ENCODE data around the gene ARHGAP42.
A peak's percentile ranks its signal among the peaks of the same experiment; 100 is the strongest.

Gene ARHGAP42

GRCh38 chr11:100994966-100995365, 307.9 kb downstream of the ARHGAP42 start:
- no peaks in the 10 kb centered on the region for H3K36me3 ChIP-seq (ENCODE audit: insufficient read depth, low read length)
- no peak overlapping the region for H3K4me2 ChIP-seq (ENCODE audit: low read length)
- H3K79me2 ChIP-seq (ENCODE audit: insufficient read depth, low read length): no peaks in the 10 kb centered on the region
- H3F3A ChIP-seq (ENCODE audit: insufficient read depth, low read length): no peaks in the 10 kb centered on the region
- H3K9me3 ChIP-seq (ENCODE audit: low read length): no peaks in the 10 kb centered on the region
- no peak overlapping the region for H3K27ac ChIP-seq (ENCODE audit: low read depth, low read length, poor library complexity, severe bottlenecking)
- no peak overlapping the region for H3K4me3 ChIP-seq (ENCODE audit: low read depth, low read length, poor library complexity, severe bottlenecking)
- no peak overlapping the region for H2AFZ ChIP-seq (ENCODE audit: low read length)
- H3K27me3 ChIP-seq (ENCODE audit: insufficient read depth, low read length): no peaks in the 10 kb centered on the region
- no peaks in the 10 kb centered on the region for H3K4me1 ChIP-seq (ENCODE audit: insufficient read depth, low read length, severe bottlenecking)
- TF ChIP-seq EZH2 (IDR thresholded peaks at IDR 0.05; ENCODE audit: borderline replicate concordance, low read length) (no peak), CTCF (IDR thresholded peaks at IDR 0.05; ENCODE audit: low read length) (no peak)
- no peaks in the 10 kb centered on the region for H3K9me2 ChIP-seq (ENCODE audit: low read depth, low read length)
- no peaks in the 10 kb centered on the region for H4K20me1 ChIP-seq (ENCODE audit: insufficient read depth, low read length)
- no peak overlapping the region for H3K9ac ChIP-seq (ENCODE audit: low read length)

- Histone ChIP-seq H3K9me2 (ENCODE audit: low read depth, low read length) (no peaks in the 10 kb centered on the region), H3K4me3 (ENCODE audit: low read depth, low read length, poor library complexity, severe bottlenecking) (no peak overlapping the region), H3K79me2 (ENCODE audit: insufficient read depth, low read length) (no peaks in the 10 kb centered on the region), H4K20me1 (ENCODE audit: insufficient read depth, low read length) (no peaks in the 10 kb centered on the region), H3K4me2 (ENCODE audit: low read length) (no peak overlapping the region), H3K36me3 (ENCODE audit: insufficient read depth, low read length) (no peaks in the 10 kb centered on the region), H2AFZ (ENCODE audit: low read length) (no peak overlapping the region), H3K27me3 (ENCODE audit: insufficient read depth, low read length) (no peaks in the 10 kb centered on the region), H3K9ac (ENCODE audit: low read length) (no peak overlapping the region), H3F3A (ENCODE audit: insufficient read depth, low read length) (no peaks in the 10 kb centered on the region), H3K27ac (ENCODE audit: low read depth, low read length, poor library complexity, severe bottlenecking) (no peak overlapping the region), H3K9me3 (ENCODE audit: low read length) (no peaks in the 10 kb centered on the region), H3K4me1 (ENCODE audit: insufficient read depth, low read length, severe bottlenecking) (no peaks in the 10 kb centered on the region)
- no peak for TF ChIP-seq CTCF (IDR thresholded peaks at IDR 0.05; ENCODE audit: low read length)
- no peak for TF ChIP-seq EZH2 (IDR thresholded peaks at IDR 0.05; ENCODE audit: borderline replicate concordance, low read length)
Measured at GRCh38 chr11:100999756-101000155, 312.7 kb downstream of the ARHGAP42 start.

GRCh38 chr11:101003468-101003867, 316.4 kb downstream of the ARHGAP42 start:
- TF ChIP-seq EZH2 (IDR thresholded peaks at IDR 0.05; ENCODE audit: borderline replicate concordance, low read length) (no peak), CTCF (IDR thresholded peaks at IDR 0.05; ENCODE audit: low read length) (peak; percentile 28; the same call in 1 of the 2 replicates)
- no peak overlapping the region for H2AFZ ChIP-seq (ENCODE audit: low read length)
- H3K4me2 ChIP-seq (ENCODE audit: low read length): no peak overlapping the region
- H3K4me3 ChIP-seq (ENCODE audit: low read depth, low read length, poor library complexity, severe bottlenecking): no peak overlapping the region
- H3K27ac ChIP-seq (ENCODE audit: low read depth, low read length, poor library complexity, severe bottlenecking): no peak overlapping the region
- H3K36me3 ChIP-seq (ENCODE audit: insufficient read depth, low read length): no peaks in the 10 kb centered on the region
- no peaks in the 10 kb centered on the region for H3K27me3 ChIP-seq (ENCODE audit: insufficient read depth, low read length)
- H3K4me1 ChIP-seq (ENCODE audit: insufficient read depth, low read length, severe bottlenecking): no peaks in the 10 kb centered on the region
- no peaks in the 10 kb centered on the region for H3K79me2 ChIP-seq (ENCODE audit: insufficient read depth, low read length)
- no peaks in the 10 kb centered on the region for H3K9me2 ChIP-seq (ENCODE audit: low read depth, low read length)
- H3K9me3 ChIP-seq (ENCODE audit: low read length): no peaks in the 10 kb centered on the region
- no peaks in the 10 kb centered on the region for H4K20me1 ChIP-seq (ENCODE audit: insufficient read depth, low read length)
- H3K9ac ChIP-seq (ENCODE audit: low read length): no peak overlapping the region
- no peaks in the 10 kb centered on the region for H3F3A ChIP-seq (ENCODE audit: insufficient read depth, low read length)

All from OCI-LY1 (cell line).